HG02884 (cell line): ENCODE results near the gene RNASEH2A.
"Not testable (repeated sequence)": the region's sequence is repeated elsewhere in the genome, so short reads cannot be mapped to it uniquely, and the experiment has no call there.

Source experiments
- ATAC-seq: cut with Tn5 transposase; IDR thresholded peaks from one replicate; pipeline ENCODE4 v1.9.1; 2021; ENCODE audit warnings: mild to moderate bottlenecking, moderate library complexity; ENCODE audit not compliant: unreplicated experiment

RNASEH2A gene

DNA sequence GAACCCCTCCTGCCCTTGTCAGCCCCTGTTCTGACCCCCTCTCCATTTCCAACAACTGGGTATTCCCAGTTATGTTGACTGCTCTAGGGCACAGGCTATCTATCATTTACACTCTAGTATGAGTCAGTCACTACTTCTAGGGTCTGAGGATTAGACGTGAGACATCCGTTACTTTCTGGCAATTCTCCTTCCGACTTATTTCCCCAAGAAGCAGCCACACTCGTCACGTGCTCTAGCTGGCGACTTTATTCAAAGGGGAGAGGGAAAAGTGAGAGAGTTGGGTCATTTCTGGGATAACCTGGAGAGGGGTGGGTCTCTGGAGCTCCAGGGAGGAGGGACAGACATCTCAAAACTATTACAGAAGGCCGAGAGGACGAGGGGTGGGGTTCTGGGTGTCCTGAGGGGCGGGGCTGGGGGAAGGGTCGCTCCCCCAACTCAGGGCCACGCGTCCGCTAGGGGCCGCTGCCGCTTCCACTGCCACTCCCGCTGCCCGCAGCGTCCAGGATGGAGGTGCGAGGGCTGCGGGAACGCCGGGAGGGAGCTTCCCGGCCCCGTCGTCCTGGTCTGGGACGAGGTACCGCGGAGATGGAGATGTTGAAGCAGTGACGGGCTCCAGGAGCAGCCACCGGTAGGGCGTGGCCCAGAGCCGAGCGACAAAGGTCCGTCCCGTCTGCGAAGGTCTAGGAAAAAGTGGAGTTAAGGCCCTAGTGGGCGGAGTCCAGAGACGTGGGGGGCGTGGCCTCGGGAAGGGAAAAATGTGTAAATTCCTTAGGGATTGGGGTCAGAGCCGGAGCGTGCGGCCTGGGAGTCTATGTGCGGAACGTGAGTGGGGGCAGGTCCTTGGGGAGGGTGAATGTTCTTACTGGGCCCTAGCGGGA lies 19.1 kb downstream of the RNASEH2A start:
- ATAC-seq: no peak

DNA sequence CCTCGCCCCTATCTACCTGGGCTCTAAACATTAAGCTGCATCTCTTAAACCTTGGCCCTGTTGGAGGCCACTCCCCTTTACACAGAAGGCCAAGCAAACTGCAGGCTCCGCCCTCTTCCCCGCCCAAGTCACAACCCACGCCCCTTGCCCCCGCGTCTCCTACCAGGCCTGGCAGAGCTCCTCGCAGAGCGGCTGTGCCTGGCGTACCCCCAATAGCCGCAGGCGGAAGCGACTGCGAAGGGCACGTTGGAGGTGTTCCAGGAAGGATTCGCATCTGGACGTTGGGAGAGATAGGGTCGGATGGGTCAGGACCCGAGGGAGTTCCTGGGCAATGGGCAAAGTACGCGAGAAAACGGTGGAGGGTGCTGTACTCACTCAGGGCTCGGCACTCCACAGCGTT lies 22.1 kb downstream of the RNASEH2A start:
- no peak for ATAC-seq

DNA sequence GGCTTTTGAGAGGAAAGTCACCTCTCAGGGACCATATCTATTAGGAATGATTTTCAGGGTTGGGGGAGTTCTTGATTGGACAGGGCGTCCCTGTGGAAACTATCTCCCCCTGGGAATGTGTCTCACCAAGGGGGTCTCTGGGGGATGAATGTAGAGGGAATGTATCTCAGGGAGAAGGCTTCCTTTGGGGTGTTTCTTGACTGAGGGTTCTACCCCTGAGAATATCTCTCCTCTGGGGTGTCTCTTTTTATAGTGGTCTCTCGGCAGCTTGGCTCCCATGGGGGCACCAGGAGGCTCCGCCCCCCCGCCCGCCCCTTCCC lies 27.0 kb downstream of the RNASEH2A start:
- ATAC-seq: no peak

DNA sequence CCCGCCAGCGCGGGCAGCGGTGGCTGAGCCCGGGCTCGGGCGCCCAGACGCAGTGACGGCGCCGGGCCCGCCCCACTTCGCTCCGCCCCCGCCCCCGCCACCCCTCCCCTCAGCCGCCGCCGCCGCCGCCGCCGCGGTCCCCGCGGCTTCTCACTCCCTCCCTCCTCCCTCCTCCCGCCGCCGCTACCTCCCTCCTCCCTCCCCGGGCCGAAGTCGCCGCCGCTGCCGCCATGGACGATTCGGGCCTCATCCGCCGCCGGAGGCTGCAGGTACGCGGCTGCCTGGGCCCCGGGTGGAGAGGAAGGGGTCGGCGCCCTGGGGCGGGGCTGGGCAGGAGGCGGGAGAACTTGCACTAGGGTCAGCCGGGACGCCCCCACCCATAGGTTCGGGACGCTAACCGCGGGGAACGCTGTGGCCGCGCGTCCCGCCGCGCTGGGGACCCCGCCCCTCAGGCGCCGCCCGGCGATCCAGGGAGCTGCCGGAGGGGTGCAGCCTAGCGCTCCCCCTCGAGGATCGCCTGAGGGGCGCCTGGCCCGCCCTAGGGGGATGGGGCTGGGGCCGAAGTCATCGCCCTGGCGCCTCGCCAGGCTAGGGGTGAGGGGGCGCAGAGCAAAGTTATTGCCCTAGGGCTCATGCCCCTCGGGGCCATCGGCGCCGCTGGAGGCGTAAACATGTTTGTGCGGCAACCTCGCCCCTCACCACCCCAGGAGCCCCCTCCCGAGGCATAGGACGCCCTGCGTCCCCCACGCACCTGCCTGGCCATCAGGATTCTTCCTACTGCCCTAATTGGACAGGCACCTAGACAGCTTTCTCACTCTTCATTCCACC lies 27.6 kb downstream of the RNASEH2A start:
- ATAC-seq: no peak

DNA sequence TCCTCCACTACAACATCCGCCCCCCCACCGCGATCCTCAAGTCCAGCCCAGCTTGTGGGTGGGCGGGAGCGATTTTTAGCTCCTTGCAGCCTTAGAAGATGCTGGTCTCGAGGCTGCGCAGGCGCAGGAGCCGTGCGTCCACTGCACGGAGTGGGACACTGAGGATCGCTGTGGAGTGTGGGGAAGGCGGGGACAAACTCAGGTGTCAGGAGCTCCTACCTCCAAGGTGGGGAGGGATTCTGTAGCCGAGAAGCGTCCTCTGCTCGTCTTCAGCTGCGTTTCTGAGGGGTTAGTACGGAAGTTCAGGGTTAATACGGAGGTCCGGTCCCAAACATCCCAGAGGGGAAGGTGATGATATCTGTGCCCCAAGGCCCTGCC lies 28.2 kb downstream of the RNASEH2A start, which contains the start of gene RTBDN:
Gene RTBDN, minus strand, starts transcription at position 14 of the 378 bp plus-strand sequence. CDS start 4,600 bp downstream, outside the sequence.
- no peak for ATAC-seq

DNA sequence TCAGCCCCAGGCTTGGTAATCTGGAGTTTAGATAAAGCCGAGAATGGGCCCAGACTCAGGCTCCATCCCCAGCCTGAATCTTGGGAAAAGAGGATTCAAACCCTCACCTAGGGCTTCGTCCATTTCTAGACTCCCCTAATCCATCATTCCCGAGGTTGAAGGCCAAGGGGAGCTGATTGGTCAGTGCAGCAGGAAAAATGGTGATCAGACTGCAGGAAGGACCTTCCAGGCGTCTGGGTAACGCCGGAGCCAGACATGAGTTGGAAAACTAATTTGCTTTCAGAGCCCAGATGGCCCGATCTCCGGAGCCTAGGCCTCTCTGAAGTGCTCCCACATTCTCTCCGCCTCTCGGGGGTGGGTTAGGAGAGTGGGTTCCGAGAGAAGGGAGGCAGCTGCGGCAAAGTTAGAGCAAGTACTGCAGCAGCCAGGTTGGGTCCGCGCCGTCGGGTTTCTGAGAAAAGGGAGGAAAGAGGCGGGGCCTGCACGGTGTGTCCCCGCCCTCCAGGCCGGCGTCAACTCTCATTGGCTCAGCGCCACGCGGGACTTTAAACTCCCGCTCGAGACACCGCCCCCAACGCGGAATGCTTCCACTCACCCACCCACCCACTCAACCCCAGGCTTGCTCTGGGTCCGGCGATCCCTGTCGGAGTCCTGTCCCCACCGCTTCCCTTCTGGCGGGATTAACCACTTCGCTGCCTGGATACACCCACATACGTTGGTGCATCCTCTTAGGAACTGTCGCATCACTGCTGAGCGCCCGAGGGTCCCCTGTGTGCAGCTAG lies 28.8 kb downstream of the RNASEH2A start:
- no peak for ATAC-seq

DNA sequence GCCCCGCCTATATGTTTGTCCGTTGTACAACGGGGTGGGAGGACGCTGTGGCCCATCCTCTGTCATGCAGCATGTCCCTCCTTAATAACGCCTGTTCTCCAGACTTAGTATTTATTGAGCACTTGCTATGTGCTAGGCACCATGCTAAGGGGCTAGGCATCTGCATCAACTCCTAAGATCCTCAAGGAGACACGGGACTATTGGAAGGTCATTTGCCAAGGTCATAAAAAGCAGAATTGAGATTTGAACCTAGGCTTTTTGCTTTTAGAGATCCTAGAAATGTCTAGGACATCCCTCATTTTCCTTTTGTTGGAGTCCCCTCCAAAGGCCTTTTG lies 30.1 kb downstream of the RNASEH2A start:
- no peak for ATAC-seq

DNA sequence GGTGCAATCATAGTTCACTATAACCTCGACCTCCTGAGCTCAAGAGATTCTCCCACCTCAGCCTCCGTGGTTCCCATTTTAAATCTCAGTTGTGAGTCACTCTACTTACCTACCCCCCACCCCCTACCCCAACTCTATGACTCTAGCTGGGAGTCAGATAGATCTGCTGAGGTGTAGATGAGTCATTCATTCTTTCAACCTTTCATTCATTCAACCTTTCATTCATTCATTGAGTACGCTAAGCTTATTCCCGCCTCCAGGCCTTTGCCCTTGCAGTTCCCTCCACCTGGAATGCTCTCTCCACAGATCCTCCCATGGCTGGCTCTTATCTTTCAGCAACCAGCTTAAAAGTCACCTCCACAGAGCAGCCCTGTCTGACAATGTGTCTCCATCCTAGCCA lies 30.8 kb downstream of the RNASEH2A start:
- no peak for ATAC-seq

DNA sequence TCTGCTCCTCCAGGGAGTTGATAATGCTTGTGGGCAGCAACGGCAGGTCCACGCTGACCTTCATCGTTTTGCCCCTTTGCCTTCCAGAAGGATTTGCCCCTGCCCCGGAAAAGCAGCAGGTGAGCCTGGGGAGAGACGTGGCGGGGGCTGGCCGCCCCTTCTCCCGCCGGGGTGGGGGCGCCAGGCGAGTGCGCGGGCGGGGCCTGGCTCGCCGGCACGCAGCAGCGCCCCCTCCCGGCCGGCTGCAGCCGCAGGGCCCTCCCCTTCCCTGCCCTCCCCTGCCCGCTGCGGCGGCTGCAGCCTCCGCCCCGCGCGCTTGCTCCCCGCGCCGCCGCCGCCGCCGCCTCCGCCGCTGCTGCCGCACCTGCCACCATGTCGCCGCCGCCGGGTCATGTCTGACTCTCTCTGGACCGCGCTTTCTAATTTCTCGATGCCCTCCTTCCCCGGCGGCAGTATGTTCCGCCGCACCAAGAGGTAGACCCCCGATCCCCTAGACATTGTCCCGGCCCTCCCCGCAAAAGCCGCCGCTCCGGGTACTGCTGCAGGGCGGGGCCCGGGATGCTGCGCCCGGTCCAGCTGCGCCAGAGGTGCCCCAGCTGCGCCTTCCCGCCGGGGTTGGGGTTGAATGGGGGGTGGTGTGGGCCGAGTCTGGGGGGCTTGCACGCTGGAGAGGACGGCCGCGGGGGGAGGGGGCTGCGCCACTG lies 31.9 kb downstream of the RNASEH2A start, which contains the start of gene MAST1:
Gene MAST1, plus strand, starts transcription at position 334 of the 704 bp plus-strand sequence. Its CDS starts 58 bp downstream, at position 392.
- no peak for ATAC-seq

DNA sequence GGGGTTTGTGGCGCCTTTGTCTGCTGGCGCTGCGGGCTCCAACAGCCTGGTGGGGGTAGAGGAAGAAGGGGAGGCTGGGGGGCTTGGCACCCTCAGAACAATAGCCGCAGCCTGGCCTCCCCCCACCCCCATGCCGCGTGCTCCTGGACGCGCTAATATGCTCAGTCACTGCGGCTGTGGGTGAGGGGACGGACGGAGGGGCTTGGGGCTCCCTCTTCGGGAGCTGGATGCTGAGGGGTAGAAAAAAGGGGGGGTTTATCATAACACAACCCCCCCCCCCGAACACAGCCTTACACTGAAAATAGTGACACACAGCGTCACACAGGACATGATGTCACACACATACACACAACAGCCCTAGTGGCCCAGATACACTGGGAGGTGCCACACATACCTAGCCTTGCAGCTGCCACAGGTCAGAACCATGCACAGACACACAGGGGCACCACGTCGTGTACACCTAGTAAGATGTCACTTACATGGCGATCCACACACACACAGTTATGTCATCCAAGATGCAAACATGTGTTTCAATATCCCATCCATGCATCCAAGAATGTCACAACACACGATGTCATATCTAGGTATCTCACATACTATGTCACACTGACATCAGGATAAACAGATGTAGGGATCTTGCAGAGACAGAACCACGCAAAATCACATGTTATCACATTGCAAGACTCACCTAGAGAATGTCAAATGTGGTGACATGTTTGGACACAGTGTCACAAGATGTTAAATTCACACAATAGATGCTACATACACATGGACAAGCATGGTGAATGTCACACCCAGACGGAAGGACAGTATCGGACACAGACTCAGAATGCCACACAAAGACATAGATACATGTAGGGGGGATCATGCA lies 32.7 kb downstream of the RNASEH2A start:
- ATAC-seq: no peak

DNA sequence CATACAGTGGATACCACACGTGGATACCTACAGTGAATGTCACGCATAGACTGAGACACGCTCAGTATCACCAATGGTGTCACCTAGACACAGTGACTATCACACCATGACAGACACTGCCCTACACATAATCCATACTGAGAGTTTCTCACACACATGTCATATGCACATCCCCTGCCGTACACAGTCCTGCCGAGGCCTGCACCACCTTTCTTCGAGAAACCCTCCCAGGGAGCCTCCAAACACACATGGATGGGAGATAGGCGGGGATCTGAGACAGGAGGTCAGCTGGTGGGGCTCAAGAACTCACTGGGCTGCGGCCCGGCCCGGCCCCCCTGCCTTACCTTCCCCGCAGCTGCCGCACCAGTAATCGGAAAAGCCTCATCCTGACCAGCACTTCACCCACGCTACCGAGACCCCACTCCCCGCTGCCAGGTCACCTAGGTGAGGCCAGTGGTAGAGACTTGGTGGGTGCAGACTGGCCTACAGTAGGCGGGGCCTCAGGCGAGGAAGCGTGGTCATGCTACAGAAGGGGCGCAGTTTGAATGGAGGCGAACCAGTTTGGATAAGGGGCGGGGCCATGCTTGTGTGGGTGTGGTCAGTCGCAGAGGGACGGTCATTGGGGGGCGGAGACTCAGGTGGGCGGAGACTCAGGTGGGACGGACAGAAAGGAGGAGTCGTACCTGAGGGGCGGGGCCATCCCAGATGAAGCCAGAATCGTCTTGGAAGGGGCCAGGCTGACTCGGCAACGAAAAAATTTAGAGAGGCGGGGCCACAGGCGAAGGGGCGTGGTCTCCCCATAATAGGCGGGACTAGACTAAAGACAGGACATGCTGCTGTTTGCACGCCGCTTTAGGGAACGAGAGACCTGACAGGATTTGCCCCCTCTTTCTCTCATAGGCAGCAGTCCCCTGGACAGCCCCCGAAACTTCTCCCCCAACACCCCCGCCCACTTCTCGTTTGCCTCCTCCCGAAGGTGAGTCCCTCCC lies 34.0 kb downstream of the RNASEH2A start:
- ATAC-seq: no peak

DNA sequence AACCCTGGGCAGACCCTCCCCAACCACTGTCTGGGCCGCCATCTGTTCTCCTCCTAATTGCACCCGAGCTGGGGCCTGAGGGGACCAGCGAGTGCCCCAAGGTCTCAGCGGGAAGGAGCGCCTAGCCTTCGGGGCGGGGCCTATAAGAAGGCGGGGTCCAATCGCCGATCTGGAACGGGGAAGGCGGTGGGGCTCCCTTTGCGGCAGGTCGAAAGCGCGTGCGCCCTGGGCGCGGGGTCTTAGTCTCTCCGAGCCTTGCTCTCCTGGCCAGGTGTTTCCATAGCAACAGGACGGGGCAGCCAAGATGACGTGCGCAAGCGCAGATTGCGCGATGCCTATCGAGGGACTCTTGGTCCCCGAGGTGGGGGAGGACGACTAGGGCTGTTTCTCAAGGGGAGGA lies 34.7 kb downstream of the RNASEH2A start:
- no peak for ATAC-seq

DNA sequence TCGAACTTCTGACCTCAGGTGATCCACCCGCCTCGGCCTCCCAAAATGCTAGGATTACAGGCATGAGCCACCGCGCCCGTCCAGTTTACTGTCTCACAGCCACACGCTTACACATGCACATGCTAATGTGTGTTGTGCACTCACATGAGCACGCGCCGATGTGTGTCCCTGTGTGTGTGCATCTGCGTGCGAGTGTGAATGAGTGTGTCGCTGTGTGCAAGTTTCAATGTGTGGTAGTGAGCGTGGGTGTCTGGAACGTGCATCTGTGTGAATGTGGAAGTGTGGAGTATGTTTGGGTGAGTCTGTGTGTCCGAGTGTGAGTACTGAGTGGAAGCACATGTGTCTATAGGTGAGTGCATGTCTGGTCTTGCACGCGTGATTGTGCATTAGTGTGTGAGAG lies 36.1 kb downstream of the RNASEH2A start:
- no peak for ATAC-seq

DNA sequence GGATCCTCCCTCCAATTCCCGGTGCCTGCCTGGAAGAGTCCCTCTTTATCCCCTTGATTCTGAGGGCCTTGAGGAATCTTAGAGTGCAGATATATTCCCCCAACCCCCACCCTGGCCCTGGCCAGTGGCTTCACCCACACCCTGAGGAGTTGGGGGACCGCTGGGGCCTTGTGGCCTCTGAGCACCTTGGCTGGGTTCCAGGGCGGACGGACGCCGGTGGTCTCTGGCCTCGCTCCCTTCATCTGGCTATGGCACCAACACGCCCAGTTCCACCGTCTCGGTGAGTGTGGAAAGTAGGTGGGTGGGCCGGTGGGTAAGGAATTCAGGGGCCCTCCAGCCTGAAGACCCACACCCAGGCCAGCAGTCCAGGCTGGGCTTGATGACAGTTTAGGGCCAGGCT lies 36.9 kb downstream of the RNASEH2A start:
- ATAC-seq: no peak

DNA sequence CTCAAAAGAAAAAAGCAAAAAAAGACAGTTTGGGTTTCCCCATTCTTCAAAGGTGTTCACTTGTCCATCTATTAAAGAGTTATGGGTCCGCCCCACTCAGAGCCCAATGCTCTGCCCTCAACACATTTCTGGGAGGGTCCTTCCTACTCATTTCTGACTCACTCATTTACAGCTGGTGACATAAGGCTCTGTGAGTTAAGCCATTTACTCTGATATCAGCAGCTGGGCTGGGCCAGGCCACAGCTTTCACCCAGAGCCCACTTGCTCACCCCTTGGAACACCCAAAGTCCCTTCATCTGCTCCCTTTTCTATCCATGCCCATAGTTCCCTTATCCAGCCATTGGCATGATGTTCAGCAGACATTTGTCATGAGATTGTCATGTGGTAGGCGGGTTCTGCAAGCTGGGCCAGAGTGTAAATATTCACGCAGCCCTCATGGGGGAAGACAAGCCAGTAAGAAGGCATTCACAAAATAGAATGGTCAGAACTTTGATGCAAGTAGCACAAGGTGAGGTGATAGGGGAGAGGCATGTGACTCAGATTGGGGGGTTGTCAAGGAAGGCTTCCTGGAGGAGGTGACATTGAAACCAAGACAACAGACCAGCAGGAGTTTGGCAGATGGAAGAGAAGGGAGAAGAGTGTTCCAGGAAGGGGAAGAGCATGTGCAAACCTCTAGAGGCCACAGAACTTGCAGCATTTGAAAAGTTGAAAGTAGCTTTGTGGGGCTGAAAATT lies 37.8 kb downstream of the RNASEH2A start:
- ATAC-seq: no peak

DNA sequence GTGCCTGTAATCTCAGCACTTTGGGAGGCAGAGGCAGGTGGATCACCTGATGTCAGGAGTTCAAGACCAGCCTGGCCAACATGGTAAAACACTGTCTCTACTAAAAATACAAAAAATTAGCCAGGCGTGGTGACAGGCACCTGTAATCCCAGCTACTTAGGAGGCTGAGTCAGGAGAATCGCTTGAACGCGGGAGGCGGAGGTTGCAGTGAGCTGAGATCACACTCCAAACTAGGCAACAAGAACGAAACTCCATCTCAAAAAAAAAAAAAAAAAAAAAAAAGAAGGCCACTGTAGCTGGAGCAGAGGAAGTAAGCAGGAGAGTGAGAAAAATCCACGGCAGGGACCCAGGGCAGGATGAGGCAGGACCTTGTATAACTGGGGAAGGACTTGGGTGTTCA lies 40.2 kb downstream of the RNASEH2A start:
- not testable (repeated sequence) for ATAC-seq

DNA sequence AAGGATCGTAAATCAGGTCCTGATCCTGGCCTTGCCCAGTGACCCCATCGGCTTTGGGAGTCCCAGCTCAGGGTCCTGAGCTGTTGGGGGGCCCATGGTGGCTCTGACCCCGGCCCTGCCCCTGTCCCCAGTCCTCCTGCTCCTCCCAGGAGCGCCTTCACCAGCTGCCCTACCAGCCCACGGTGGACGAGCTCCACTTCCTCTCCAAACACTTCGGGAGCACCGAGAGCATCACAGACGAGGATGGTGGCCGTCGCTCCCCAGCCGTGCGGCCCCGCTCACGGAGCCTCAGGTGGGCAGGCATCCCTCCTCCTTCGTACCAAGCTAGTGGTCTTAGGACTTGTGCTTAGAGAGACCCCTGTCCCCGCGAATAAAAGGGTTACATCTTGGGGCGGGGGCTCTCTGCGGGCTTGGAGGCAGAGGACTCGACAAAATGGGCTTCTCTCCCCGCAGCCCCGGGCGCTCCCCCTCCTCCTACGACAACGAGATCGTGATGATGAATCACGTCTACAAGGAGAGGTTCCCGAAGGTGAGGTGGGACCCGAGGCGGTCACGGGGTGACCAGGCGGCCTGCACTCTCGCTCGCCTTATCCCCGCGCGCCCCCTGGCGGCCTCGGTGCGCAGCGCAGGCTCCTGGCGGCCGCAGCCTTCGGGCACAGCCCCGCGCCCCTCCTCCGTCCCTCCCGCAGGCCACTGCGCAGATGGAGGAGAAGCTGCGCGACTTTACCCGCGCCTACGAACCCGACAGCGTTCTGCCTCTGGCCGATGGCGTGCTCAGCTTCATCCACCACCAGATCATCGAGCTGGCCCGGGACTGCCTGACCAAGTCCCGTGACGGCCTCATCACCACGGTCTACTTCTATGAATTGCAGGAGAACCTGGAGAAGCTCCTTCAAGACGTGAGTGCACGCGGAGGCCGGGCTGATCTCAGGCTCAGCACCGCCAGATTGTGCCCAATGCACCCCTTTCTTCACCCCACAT lies 41.1 kb downstream of the RNASEH2A start:
- no peak for ATAC-seq
